GM23248 (cell line): ENCODE data around the gene COX19.

Source experiments
- EZH2 ChIP-seq: fragments of 200-600 bp; sonication (generic); IDR thresholded peaks from 2 replicates; pipeline ENCODE4 v1.6.1; 2018; ENCODE audit warnings: antibody characterized with exemption, mild to moderate bottlenecking; ENCODE audit not compliant: insufficient read depth, poor library complexity, severe bottlenecking
- EZH2phosphoT487 ChIP-seq: fragments of 200-600 bp; sonication (generic); IDR thresholded peaks from 2 replicates; pipeline ENCODE4 v1.6.1; 2018; ENCODE audit warnings: antibody characterized with exemption, moderate library complexity, mild to moderate bottlenecking, low read depth; ENCODE audit not compliant: insufficient read depth

DNA sequence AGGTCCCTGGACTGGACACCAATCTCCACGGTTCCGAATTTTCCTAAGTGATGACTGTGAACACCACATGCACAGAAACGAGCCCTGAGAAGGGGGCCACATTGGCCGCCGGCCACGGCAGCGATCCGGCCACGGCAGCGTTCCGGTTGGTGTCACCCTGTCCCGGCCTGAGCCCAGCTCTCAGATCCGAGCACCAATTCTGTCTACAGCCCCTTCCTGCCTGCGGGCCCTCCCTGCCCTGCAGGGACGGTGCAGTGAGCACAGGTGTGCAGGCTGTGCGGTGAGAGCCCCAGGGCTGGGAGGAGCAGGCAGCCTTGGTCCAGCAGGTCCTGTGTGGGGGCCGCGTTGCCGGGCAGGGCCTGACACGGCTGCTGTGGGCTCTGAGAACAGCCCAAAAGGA is 39.3 kb upstream of the COX19 start:
- no peak for TF ChIP-seq EZH2
- TF ChIP-seq EZH2phosphoT487, result no peak
